H1 (cell line): Measurements from ENCODE around the gene ASS1. TPM values are rescaled to one million over a fixed set of nuclear protein-coding genes. Genes with fewer than 3 reads are reported as not detected.

Source experiments
- CTCF ChIA-PET: fragments of 300-600 bp; sonication (Branson Sonifier 250); formaldehyde crosslinking; loops from one replicate; lab custom pipeline; 2021; ENCODE audit not compliant: partially characterized antibody; lab: Charles Lee
- POLR2A ChIA-PET: fragments of 300-600 bp; sonication (Branson Sonifier 250); formaldehyde crosslinking; loops from one replicate; lab custom pipeline; 2021; ENCODE audit warnings: inconsistent platforms; ENCODE audit not compliant: partially characterized antibody; lab: Charles Lee
- DNase-seq, 2 experiments: peaks; one replicate each; pipeline versions ENCODE4 v3.0.0 to v3.0.0-alpha.2; 2010 to 2022; ENCODE audit warnings: low spot score in 2 of 2, low read depth in 1 of 2, mixed read lengths in 1 of 2
- FAIRE-seq: peaks from 2 replicates; lab custom pipeline; 2011; peaks lifted over from hg19 to GRCh38; lab: Jason Lieb, UNC
- H2AFZ ChIP-seq: 2 replicates; pipeline ENCODE4 v1.8.1; 2012; ENCODE audit warnings: low read length, inconsistent platforms
- H2AK5ac ChIP-seq: 2 replicates; pipeline ENCODE4 v1.6.1; 2013; ENCODE audit warnings: low read depth, low read length
- H2BK120ac ChIP-seq: replicated peaks from 2 replicates; pipeline ENCODE3; 2013; ENCODE audit warnings: low read depth, low read length, inconsistent platforms
- H2BK12ac ChIP-seq: 2 replicates; pipeline ENCODE4 v1.6.1; 2013; ENCODE audit warnings: low read depth, low read length
- H2BK15ac ChIP-seq: 2 replicates; pipeline ENCODE4 v1.6.1; 2013; ENCODE audit warnings: low read length
- H2BK20ac ChIP-seq: 2 replicates; pipeline ENCODE4 v1.6.1; 2013; ENCODE audit warnings: low read length
- H2BK5ac ChIP-seq: 2 replicates; pipeline ENCODE4 v1.6.1; 2013; ENCODE audit warnings: low read depth, low read length
- H3K14ac ChIP-seq: 2 replicates; pipeline ENCODE4 v1.6.1; 2013; ENCODE audit warnings: inconsistent platforms; ENCODE audit not compliant: insufficient read length
- H3K18ac ChIP-seq: 2 replicates; pipeline ENCODE4 v1.6.1; 2013; ENCODE audit warnings: low read length; ENCODE audit errors: extremely low read depth
- H3K23ac ChIP-seq: 2 replicates; pipeline ENCODE4 v1.6.1; 2013; ENCODE audit warnings: inconsistent platforms; ENCODE audit not compliant: insufficient read length
- H3K23me2 ChIP-seq: 2 replicates; pipeline ENCODE4 v1.6.1; 2013; ENCODE audit warnings: low read depth, low read length
- H3K27ac ChIP-seq: 2 replicates; pipeline ENCODE4 v1.6.1; 2011; ENCODE audit warnings: low read depth, low read length, inconsistent platforms
- H3K27me3 ChIP-seq, 4 experiments: replicated peaks in 1 of 4; 1 replicate in 1 of 4; 2 replicates in 3 of 4; pipeline versions ENCODE4 v1.6.1 to v1.8.1; 2011 to 2013; ENCODE audit warnings: low read length in 3 of 4, mild to moderate bottlenecking in 3 of 4, inconsistent platforms in 2 of 4, mixed read lengths in 2 of 4, moderate library complexity in 1 of 4; ENCODE audit not compliant: control insufficient read depth in 3 of 4, insufficient read depth in 3 of 4; ENCODE audit errors: extremely low read depth in 1 of 4
- H3K36me3 ChIP-seq, 4 experiments: 2 replicates each; pipeline versions ENCODE4 v1.6.1 to v1.8.1; 2011 to 2013; ENCODE audit warnings: mild to moderate bottlenecking in 4 of 4, low read length in 3 of 4, moderate library complexity in 2 of 4, control low read depth in 1 of 4, inconsistent platforms in 1 of 4; ENCODE audit not compliant: insufficient read depth in 4 of 4, control insufficient read depth in 2 of 4
- H3K4ac ChIP-seq: replicated peaks from 2 replicates; pipeline ENCODE3; 2013; ENCODE audit warnings: low read length, low read depth, mixed read lengths, inconsistent platforms; ENCODE audit not compliant: insufficient read length
- H3K4me1 ChIP-seq, 4 experiments: replicated peaks in 1 of 4; 1 replicate in 1 of 4; 2 replicates in 3 of 4; pipeline versions ENCODE4 v1.6.1 to v1.8.1; 2011 to 2013; ENCODE audit warnings: low read length in 3 of 4, inconsistent platforms in 2 of 4, mixed read lengths in 1 of 4; ENCODE audit not compliant: insufficient read depth in 4 of 4, control insufficient read depth in 3 of 4
- H3K4me2 ChIP-seq, 2 experiments: 2 replicates each; pipeline versions ENCODE4 v1.6.1 to v1.8.1; 2011 to 2013; ENCODE audit warnings: low read depth in 2 of 2, low read length in 2 of 2, control low read depth in 1 of 2, inconsistent platforms in 1 of 2, mild to moderate bottlenecking in 1 of 2; ENCODE audit not compliant: insufficient read depth in 1 of 2
- H3K4me3 ChIP-seq, 4 experiments: fragments of 200-600, 300-600 bp in 1 of 4; sonication (generic), shearing (Covaris generic), sonication (Bioruptor Twin) in 1 of 4; 2 replicates each; pipeline versions ENCODE4 v1.5.1 to v1.8.1; 2011 to 2016; ENCODE audit warnings: low read length in 4 of 4, low read depth in 3 of 4, control low read depth in 2 of 4, inconsistent platforms in 2 of 4, mild to moderate bottlenecking in 2 of 4, mixed read lengths in 1 of 4, moderate library complexity in 1 of 4; ENCODE audit not compliant: insufficient read depth in 2 of 4; ENCODE audit errors: extremely low read depth in 1 of 4
- H3K56ac ChIP-seq: replicated peaks from 2 replicates; pipeline ENCODE3; 2013; ENCODE audit warnings: low read depth, mild to moderate bottlenecking, mixed read lengths, low read length, inconsistent platforms; ENCODE audit not compliant: insufficient read length
- H3K79me1 ChIP-seq: 2 replicates; pipeline ENCODE4 v1.6.1; 2013; ENCODE audit warnings: low read depth, low read length, control low read depth
- H3K79me2 ChIP-seq, 2 experiments: 2 replicates each; pipeline versions ENCODE4 v1.6.1 to v1.8.1; 2012 to 2013; ENCODE audit warnings: low read length in 2 of 2, mild to moderate bottlenecking in 2 of 2, inconsistent platforms in 1 of 2; ENCODE audit not compliant: insufficient read depth in 2 of 2, control insufficient read depth in 1 of 2
- H3K9ac ChIP-seq, 4 experiments: replicated peaks in 1 of 4; 1 replicate in 1 of 4; 2 replicates in 3 of 4; pipeline versions ENCODE4 v1.6.1 to v1.8.1; 2011 to 2013; ENCODE audit warnings: low read depth in 3 of 4, low read length in 3 of 4, control low read depth in 2 of 4, mild to moderate bottlenecking in 2 of 4, moderate library complexity in 2 of 4, inconsistent platforms in 1 of 4; ENCODE audit errors: extremely low read depth in 1 of 4
- H3K9me3 ChIP-seq, 2 experiments: 2 replicates each; pipeline versions ENCODE4 v1.6.1 to v1.8.1; 2012 to 2013; ENCODE audit warnings: mild to moderate bottlenecking in 2 of 2, moderate library complexity in 2 of 2, control low read depth in 1 of 2, inconsistent platforms in 1 of 2, low read depth in 1 of 2, low read length in 1 of 2, mixed read lengths in 1 of 2; ENCODE audit not compliant: insufficient read depth in 2 of 2
- H4K20me1 ChIP-seq, 2 experiments: replicated peaks in 1 of 2; 2 replicates each; pipeline versions ENCODE3 to v1.8.1; 2011 to 2013; ENCODE audit warnings: inconsistent platforms in 2 of 2, low read length in 2 of 2, mild to moderate bottlenecking in 1 of 2; ENCODE audit not compliant: insufficient read depth in 2 of 2, control insufficient read depth in 1 of 2
- H4K5ac ChIP-seq: 2 replicates; pipeline ENCODE4 v1.6.1; 2013; ENCODE audit warnings: low read length, low read depth, mixed read lengths, inconsistent platforms; ENCODE audit not compliant: insufficient read length
- H4K8ac ChIP-seq: 2 replicates; pipeline ENCODE4 v1.8.0; 2013; ENCODE audit warnings: mild to moderate bottlenecking, moderate library complexity, low read length, inconsistent platforms; ENCODE audit not compliant: insufficient read depth; ENCODE audit errors: extremely low read depth
- H4K91ac ChIP-seq: replicated peaks from 2 replicates; pipeline ENCODE3; 2013; ENCODE audit warnings: low read length, mixed read lengths, inconsistent platforms; ENCODE audit not compliant: insufficient read length
- ASH2L ChIP-seq: fragments of 200-600, 300-600 bp; sonication (generic); IDR thresholded peaks from one replicate; pipeline ENCODE4 v1.7.1; 2017; ENCODE audit warnings: low read length
- CEBPB ChIP-seq: IDR thresholded peaks from 2 replicates; pipeline ENCODE4 v1.6.1; 2012; ENCODE audit warnings: low read depth, low read length
- EGR1 ChIP-seq: IDR thresholded peaks from 2 replicates; pipeline ENCODE4 v1.6.1; 2011; ENCODE audit warnings: low read depth, low read length, borderline replicate concordance
- GTF2F1 ChIP-seq: IDR thresholded peaks from 2 replicates; pipeline ENCODE4 v1.6.1; 2012; ENCODE audit warnings: low read depth, low read length, improper control_type of control experiment, borderline replicate concordance
- HDAC2 ChIP-seq, 2 experiments: fragments of 300-600 bp in 1 of 2; sonication (generic) in 1 of 2; IDR thresholded peaks; 2 replicates each; pipeline ENCODE4 v1.6.1; 2011 to 2012; ENCODE audit warnings: low read depth in 2 of 2, low read length in 2 of 2, mild to moderate bottlenecking in 2 of 2, moderate library complexity in 2 of 2, borderline replicate concordance in 1 of 2, inconsistent platforms in 1 of 2
- RAD21 ChIP-seq, 2 experiments: IDR thresholded peaks in 1 of 2; conservative IDR thresholded peaks in 1 of 2; 2 replicates each; pipeline ENCODE4 v1.6.1; 2011; ENCODE audit warnings: low read depth in 2 of 2, low read length in 2 of 2, improper control_type of control experiment in 1 of 2, inconsistent platforms in 1 of 2, mild to moderate bottlenecking in 1 of 2, moderate library complexity in 1 of 2
- WGBS, 2 experiments: shearing (Covaris generic) in 1 of 2; methylation state at CpG; one replicate each; pipeline versions ENCODE4 v1.1.6 to v1.1.7; 2013 to 2015; ENCODE audit warnings: low lambda C conversion rate in 2 of 2, mixed read lengths in 2 of 2, inconsistent platforms in 1 of 2, low coverage in 1 of 2, missing lambda C conversion rate in 1 of 2; ENCODE audit not compliant: insufficient replicate concordance in 2 of 2, insufficient coverage in 1 of 2, insufficient read length in 1 of 2; ENCODE audit errors: extremely low coverage in 1 of 2, missing lambda C conversion rate in 1 of 2; 5-methylcytosine and 5-hydroxymethylcytosine counted together
- polyA plus RNA-seq, 7 experiments: library from polyadenylated mRNA; depleted of rRNA in 3 of 7; stranded (reverse) in 5 of 7; unstranded in 2 of 7; fragments of >200 nt in 5 of 7; fragments of 200-250 nt in 2 of 7; gene quantifications; 1 replicate in 5 of 7; 2 replicates in 1 of 7; 4 replicates in 1 of 7; pipeline versions ENCODE4 v1.2.1 to v1.2.3, GENCODE V29; 2011 to 2013; ENCODE audit warnings: missing spikeins in 2 of 7, mixed read lengths in 2 of 7
- total RNA-seq: library from RNA; stranded (reverse); fragmentation: NEBNext Ultra II Directional; extraction: Animal tissue kit (Norgen Biotek cat#: 25700); gene quantifications from 2 replicates; pipeline ENCODE4 v1.2.1, GENCODE V29; 2021
- TF ChIP-seq, protein P1 (sequence below): IDR thresholded peaks from 2 replicates; pipeline ENCODE4 v1.6.1; 2011; ENCODE audit warnings: low read length, improper control_type of control experiment

ASS1 gene
- total and polyA plus RNA-seq, 2 of the 8 experiments (the other 6 are each of a cell fraction or from before 2014, with no cell fraction given) = 108 to 296 TPM

DNA sequence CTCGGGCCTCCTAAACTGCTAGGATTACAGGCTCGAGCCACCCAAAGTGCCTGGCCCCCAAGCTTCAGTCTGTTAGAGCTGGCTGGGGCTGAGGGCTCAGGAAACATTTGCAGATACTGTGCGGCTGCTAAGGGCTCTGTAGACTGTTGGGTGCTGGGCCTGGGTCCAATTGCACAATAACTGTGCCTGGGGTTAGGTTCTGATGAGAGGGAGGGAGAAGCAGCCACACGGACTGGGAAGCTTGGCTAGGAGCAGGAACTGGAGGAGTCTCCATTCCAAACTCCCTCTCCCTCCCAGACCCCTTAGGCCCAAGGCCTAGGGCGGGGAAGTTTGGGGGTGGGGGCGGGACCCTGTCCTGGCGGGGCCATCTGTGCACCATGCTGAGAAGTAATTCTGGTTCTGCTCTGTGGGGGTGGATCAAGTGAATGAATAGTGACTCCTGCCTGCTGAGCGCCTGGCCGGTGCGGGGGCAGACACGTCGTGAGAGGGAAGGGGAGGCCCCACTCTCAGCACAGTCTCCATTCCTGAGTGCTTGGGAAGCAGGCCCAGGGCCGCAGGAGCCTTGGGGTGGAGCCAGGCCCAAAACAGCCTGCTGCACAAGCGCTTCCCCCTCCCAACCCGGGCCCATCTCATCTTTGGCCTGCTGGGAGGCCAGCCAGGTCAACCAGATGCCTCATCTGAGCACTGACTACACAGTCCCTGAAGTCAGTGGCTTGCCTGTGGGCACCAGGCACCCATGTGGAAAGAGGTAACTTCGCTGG, 1.5 kb downstream of the ASS1 start:
- Histone ChIP-seq H2BK120ac (peak overlapping the region; percentile 47), H3K79me2 (peaks cover 0 to 28% of the 10 kb centered on the region in 2 experiments; a peak in 1 of 4 replicates), H2BK12ac (peak overlapping the region; percentile 56; the same call in 1 of the 2 replicates), H2AK5ac (peak overlapping the region; percentile 87; the same call in 1 of the 2 replicates), H3K4me2 (peak overlapping the region; percentile 82 to 86), H3K79me1 (0 out of 2 replicates have a peak, but pooled peaks cover 2% of the 10 kb centered on the region), H3K27ac (no peak overlapping the region), H2AFZ (no peak overlapping the region), H3K56ac (no peak overlapping the region), H2BK20ac (peak overlapping the region; percentile 97), H3K23ac (no peak overlapping the region), H3K4ac (peak overlapping the region; percentile 94), H3K27me3 (peaks cover 0 to 11% (median 7%) of the 10 kb centered on the region in 4 experiments; a peak in 3 of 7 replicates), H4K20me1 (peaks cover 0 to 14% of the 10 kb centered on the region in 2 experiments), H4K8ac (no peak overlapping the region), H3K36me3 (peaks cover 0 to 4% (median 0%) of the 10 kb centered on the region in 4 experiments; a peak in 1 of 8 replicates), H4K91ac (peak overlapping the region; percentile 75), H3K9me3 (0 out of 4 replicates have a peak, but pooled peaks cover 0 to 1% of the 10 kb centered on the region in 2 experiments), H2BK15ac (0 out of 2 replicates have a peak overlapping the region, but pooled peaks have one; percentile 81), H3K18ac (peak overlapping the region; percentile 90), H3K4me1 (peaks cover 8 to 39% (median 35%) of the 10 kb centered on the region in 4 experiments), H2BK5ac (peak overlapping the region; percentile 83; the same call in 1 of the 2 replicates), H3K4me3 (peak overlapping the region; percentile 51 to 77 (median 65); a peak in 6 of 8 replicates), H4K5ac (peak overlapping the region; percentile 1), H3K14ac (no peak overlapping the region), H3K9ac (peak overlapping the region in 2 of 4 experiments; percentile 1 to 13; a peak in 1 of 7 replicates), H3K23me2 (peaks cover 6% of the 10 kb centered on the region; the same call in 1 of the 2 replicates)
- TF ChIP-seq EGR1 (peak; percentile 47; the same call in 1 of the 2 replicates), RAD21 (IDR thresholded peaks at IDR 0.05 in 1 of 2, conservative IDR thresholded peaks at IDR 0.05 in 1 of 2; ENCODE audit: low read depth in 2 of 2, low read length in 2 of 2) (no peak), ASH2L (peak; percentile 10), CEBPB (peak; percentile 79), HDAC2 (IDR thresholded peaks at IDR 0.05; ENCODE audit: borderline replicate concordance in 1 of 2, low read depth in 2 of 2, low read length in 2 of 2) (0 out of 4 replicates have a peak, but pooled peaks of 1 of the 2 experiments have one; percentile 7), GTF2F1 (no peak)
- TF ChIP-seq, protein P1, sequence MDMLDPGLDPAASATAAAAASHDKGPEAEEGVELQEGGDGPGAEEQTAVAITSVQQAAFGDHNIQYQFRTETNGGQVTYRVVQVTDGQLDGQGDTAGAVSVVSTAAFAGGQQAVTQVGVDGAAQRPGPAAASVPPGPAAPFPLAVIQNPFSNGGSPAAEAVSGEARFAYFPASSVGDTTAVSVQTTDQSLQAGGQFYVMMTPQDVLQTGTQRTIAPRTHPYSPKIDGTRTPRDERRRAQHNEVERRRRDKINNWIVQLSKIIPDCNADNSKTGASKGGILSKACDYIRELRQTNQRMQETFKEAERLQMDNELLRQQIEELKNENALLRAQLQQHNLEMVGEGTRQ = no peak
- 22% methylated on average over 12 of the region's 16 CpGs; no CpG with 5 or more reads in 1 of the 2 experiments for WGBS, 2 experiments
- ChIA-PET CTCF (interaction anchor here (0.8 to 4.8 kb wide), 9 partner anchors 10 to 293 kb away, joined by 3 to 46 read pairs (median 3); no protein-coding TSS in a partner anchor), POLR2A (interaction anchor here (1.1 to 4.6 kb wide), 9 partner anchors 10 to 65 kb away, joined by 3 to 31 read pairs (median 7); no protein-coding TSS in a partner anchor)
- FAIRE-seq = no peak
- peak in 1 of 2 experiments; percentile 67 for DNase-seq
